Kidney capillary endothelial cell (primary cell): ENCODE data around the gene CLTB.

ENCODE experiments used
- DNase-seq: peaks from one replicate; pipeline ENCODE4 v3.0.0-alpha.2; 2018; ENCODE audit warnings: low spot score

CLTB gene

DNA sequence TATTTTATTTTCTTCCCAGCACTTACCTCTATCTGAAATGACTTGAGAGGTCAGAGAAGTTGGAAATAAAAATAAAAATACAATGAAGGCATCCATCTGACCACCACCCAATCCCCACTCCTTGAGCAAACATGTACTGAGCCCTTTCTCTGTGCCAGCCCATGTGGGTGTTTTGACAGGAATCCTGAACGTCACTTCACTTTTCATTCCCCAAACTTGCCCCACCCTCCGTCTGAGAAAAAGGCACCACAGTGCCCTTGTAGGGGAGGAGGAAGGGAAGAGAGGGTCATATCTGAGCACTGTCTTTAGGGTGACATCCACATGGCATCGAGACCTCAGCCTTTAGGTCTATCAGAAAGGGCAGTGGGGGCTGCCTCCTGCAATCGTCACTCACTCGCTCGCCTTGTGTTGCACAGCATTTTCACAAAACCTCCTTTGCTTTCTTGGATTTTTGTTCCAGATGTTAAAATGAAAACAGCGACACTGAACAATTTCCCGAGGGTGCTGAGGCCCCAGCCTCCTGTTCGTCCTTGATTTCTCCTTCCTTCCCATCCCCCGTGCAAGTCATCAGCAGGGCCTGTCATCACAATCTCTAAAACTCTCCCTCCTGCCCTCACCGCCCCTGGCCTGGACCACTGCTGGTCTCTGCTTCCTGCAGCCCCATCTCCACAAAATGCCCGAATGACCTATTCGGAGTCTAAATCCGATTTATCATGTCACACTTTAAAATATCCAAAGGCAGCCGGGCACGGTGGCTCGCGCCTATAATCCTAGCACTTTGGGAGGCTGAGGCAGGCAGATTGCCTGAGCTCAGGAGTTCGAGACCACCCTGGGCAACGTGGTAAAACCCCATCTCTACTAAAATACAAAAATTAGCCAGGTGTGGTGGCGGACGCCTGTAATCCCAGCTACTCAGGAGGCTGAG lies 14.8 kb downstream of the CLTB start:
- DNase-seq: no peak

DNA sequence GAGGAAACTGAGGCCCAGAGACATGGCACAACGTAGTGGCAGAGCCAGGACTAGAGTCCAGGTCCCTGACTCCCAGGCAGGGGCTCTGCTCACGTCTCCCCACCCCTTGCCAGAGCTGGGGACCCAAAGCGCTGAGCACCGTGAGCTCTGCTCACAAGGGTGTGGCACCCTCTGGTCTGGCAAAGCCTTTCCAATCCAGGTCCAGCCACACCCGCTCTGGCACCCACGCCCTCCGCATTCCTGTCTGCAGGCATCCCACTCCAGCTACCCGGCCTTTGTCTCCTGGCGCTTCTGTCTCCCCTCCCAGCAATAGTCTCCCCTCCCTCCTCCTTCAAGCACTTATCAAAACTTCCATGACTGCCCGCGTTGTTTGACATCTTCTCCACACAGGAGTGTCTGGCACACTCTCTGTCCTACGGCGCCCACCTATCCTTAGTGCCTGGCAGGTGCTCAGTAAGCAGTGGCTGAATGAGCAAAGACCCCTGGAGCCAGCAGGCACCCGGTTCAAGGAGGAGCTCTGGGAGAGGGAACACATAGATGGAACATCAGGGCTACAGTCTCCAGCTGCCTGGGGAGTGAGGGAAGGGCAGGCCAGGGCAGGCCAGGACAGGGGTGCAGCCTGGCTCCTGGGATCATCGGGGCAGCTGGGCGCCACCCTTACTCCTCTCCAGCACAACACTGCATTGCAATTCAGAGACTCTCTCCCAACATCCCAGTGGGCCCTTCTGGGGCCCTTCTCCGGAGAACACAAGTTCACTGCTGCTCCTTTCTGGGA lies 15.8 kb downstream of the CLTB start:
- DNase-seq: no peak

DNA sequence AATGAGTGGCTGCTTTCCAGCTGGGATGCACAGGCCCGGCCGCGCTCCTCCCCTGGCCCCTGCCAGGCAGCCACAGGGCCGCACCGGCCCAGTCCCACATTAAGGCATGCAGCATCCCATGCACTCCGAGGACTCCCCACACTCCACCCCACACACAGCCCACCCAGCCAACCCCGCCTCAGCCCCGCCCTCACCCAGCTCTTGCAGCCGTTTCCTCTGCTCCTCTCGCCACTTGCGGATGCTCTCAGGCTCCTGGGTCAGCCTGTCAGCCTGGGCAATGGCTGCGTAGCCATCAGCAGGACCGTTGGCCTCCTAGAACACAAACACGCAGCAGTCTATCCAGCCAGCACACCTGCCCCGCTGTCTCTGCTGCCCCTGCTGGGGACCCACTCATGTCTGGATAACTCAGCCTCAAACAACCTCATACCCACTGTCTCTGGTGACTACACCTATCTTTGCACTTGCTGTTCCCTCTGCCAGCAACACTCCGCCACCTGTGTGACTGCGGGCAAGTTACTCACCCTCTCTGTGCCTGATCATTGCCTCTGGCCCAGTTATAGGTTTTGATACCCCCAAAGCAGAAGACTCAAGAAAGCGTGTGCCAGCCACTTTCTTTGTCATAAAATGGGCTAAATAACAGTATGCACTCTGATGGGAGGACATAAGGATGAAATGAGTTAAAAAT lies 18.5 kb downstream of the CLTB start:
- DNase-seq: no peak

DNA sequence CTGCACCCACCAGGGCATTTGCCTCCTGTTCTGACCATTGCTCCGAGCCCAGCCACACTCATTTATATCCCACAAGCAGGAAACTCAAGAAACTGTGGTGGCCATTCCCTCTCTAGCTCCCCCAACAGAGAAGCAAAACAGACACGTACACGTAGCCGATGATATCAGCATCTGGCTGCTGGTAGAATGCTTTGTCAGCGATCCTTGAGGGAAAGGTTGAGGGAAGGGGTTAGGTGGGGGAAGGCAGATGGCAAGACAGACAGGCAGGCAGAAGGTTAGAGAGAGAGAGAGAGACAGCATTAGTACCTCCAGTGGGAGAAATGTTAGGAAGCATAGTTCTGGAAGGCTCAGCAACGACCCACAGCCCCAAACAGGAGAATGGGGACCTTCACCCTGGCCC lies 20.0 kb downstream of the CLTB start:
- no peak for DNase-seq

DNA sequence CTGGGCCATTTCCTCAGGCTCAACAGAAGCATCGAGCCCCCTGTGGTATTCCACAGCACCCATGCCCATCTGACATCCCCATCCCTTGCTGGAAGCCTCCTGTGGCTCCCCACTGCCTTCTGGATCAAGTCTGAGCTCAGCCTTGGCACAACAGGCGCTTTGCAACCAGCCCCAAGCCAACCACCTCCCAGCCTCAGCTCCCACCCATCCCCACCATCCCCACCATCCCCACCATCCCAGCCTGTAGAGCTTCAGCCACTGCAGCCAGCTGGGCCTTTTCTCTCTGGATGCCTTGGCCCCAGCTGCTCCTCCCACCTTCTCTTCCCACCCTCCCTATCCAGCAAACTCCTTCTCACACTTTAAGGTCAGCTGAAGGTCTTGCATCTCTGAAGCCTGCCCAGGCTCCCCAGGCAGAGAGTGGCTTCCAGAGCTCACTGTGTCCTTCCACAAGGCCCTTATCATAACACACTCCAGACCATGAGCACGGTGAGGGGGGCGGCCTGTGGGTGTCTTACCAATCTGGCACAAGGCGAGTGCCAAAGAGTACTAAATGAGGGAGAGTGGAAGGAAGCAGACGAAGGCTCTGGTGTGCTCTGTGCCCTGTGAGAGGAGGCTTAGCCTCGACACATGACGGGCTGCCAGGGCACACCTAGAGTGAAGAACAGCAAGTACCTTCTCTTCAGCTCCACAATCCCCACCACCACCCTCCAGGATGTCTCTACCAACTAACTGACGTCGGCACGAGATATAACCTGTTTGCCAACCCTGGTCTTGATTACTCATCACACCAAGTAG lies 21.3 kb downstream of the CLTB start:
- DNase-seq: no peak

DNA sequence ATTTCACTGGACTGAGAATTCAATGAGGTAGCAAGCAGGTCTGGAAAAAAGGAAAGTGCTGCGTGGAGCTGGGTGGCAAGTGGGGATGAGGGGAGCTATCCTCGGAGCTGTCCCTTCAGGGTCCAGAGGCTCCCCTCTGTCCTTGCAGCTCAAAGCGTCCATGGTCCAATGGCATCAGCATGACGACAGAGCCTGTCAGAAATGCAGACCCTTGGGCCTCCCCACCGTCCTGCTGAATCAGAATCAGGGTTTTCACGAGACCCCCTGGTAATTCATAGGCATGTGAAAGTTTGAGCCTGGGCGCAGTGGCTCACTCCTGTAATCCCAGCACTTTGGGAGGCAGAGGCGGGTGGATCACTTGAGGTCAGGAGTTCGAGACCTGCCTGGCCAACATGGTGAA lies 22.2 kb downstream of the CLTB start:
- DNase-seq: no peak

DNA sequence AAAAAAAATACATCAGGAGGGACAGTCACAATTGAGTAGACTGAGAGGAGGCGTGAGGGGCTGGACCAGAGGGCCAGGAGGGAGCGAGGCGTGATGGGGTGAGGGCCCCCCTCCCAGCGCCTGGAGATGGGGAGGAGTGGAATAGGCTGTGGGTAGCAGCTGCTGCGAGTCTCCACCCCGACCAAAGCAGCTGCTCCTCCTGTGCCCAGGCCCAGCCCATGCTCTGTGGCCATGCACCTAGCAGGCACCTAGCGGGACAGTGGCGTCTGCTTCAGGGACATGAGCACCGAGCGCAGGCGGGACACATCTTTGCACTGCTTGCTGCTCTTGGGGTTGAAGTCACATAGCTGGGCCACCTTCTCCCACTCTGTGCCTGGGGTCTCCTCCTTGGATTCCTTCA lies 23.8 kb downstream of the CLTB start:
- DNase-seq: no peak

DNA sequence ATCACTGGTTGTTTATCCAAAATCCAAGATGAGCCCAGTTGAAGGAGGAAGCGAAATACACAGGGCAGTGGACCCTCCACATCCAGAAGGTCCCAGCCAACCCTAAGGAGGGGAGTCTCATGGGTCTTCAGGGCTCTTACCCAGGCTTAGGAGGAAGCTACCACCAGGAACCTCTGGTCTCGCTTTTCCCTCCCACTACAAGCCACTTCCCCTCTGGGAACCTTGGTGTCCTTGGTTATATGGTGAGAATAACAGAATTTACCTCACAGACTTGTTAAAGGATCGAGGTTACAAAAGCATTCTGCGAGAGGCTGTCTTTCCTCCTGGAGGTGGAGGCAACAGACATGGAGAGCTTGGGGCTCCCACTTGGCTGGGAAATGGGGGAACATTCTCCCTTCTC lies 24.3 kb downstream of the CLTB start:
- DNase-seq: no peak

DNA sequence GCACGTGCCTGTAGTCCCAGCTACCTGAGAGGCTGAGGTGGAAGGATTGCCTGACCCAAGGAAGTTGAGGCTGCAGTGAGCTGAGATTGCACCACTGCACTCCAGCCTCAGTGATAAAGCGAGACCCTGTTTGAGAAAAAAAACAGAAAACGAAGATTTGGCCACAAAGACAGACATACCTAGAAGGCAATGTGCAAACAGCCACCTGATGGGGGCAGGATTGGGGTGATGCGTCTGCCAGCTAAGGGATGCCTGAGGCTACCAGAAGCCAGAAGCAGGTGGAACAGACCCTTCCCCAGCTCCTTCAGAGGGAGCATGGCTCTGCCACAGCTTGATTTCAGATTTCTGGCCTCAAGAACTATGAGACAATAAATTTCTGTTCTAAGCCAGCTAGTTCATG lies 24.9 kb downstream of the CLTB start:
- DNase-seq: no peak

DNA sequence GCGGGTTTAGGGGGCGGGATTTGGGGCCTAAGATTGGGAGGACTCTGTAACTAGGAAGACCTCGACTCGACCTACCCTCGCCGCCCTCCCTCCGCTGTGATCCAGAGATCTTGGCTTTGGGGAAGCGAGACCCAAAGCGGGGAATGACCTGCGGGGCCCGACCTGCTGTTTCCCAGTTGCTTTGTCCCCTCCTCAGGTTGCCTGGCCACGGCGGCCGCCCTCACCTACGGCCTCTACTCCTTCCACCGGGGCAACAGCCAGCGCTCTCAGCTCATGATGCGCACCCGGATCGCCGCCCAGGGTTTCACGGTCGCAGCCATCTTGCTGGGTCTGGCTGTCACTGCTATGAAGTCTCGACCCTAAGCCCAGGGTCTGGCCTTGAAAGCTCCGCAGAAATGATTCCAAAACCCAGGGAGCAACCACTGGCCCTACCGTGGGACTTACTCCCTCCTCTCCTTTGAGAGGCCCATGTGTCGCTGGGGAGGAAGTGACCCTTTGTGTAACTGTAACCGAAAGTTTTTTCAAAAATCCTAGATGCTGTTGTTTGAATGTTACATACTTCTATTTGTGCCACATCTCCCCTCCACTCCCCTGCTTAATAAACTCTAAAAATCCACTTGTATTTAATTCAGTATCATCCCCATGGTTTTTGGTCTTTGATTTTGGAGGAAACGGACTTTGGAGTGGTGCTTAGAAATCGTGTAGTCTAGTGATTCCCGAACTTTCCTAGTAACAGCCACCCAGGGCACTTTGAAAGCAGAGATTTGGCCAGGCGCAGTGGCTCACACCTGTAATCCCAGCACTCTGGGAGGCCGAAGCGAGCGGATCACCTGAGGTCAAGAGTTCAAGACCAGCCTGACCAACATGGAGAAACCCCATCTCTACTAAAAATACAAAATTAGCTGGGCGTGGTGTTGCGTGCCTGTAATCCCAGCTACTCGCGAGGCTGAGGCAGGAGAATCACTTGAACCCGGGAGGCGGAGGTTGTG lies 26.9 kb downstream of the CLTB start:
- DNase-seq: no peak

DNA sequence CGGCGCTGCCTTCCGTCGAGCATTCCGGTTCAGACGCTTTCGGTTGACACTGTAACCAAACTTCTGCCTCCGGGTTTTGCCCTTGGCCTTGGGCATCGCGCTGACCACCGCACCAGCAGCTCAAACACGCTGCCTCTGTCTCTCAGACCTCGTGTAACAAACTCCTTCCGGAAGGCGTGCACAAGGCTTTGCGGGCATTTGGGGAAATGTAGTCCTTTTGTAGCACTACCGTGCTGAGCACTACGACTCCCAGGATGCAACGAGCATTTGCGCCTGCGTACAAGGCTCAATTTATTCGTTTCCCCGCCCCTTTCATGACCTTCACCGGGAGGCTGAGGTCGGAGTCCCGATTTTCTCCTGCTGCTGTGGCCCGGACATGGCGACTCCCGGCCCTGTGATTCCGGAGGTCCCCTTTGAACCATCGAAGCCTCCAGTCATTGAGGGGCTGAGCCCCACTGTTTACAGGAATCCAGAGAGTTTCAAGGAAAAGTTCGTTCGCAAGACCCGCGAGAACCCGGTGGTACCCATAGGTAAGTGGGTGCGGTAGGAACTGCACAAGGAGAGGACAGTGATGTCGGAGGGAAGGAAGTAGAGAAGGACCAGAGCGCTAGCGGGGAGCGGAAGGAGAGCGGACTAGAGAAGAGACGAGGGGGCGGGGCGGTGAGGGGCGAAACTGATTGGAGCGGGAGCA lies 27.8 kb downstream of the CLTB start, which contains the start of the genes HIGD2A and NOP16:
TSS of gene HIGD2A (plus strand) at position 308 of the 691 bp plus-strand sequence. CDS start at position 377, 69 bp downstream.
TSS of gene NOP16 (minus strand) at position 155 of the 691 bp plus-strand sequence. CDS start at position 96, 59 bp downstream.
- DNase-seq: peak; percentile 99

DNA sequence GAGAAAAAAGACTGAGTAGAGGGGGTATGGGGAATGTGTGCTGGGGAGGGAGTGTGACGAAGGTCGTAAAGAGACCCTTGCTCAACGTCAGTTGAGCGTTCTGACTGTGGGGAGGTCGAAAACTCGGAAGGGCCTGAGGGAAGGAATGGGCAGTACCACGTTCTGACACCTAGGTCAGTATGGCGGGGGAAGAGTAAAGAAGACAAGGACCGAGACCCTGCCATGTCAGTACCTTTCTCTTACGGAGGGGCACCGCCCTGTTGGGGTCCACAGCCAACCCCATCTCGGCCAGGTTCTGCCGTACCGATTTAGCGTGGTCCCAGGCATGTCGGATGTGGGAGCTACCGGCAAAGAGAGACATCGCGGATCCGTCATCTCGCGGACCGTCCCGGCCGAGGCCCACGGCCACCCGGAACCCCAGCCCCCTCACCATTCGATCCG lies 28.3 kb downstream of the CLTB start:
- peak; percentile 25 for DNase-seq

DNA sequence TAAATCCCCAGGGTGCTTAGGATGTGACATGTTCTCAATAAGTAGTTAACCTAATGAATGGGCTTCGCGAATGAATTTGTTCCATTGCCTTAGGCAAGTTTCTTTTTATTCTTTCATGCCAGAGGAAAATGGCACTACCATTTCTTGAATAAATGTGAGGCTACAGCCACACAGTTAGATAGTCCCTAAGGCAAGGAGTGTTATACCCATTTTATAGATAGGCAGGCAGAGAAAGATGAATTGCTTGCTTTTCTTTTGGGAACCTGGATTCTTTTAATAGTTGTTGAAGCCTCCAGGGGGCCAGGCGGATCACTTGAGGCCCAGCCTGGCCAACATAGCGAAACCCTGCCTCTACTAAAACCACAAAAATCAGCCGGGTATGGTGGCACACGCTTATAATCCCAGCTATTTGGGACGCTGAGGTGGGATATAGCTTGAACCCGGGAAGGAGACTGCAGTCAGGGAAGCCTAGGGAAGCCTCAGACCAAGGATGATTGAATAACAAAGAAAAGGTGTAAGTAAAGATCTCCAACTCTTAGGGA lies 28.9 kb downstream of the CLTB start:
- DNase-seq: no peak

DNA sequence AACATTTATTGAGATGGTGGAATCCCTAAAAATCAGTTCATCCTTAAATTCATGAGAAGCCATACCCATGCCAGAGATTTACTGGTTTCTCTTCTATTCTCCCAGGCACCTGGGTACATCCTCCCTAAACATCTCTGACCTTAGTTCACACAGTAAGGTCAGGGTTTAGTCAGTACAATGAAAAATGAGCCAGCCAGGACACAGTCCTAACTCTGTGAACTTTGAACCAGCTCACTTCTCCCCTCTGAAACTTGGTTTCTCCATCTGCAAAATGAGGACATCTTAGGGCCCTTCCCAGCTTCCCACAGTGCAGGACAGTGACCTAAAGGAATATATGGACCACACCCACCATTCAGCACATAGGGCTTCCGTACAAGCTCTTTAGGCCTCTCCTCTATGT lies 29.8 kb downstream of the CLTB start:
- no peak for DNase-seq

DNA sequence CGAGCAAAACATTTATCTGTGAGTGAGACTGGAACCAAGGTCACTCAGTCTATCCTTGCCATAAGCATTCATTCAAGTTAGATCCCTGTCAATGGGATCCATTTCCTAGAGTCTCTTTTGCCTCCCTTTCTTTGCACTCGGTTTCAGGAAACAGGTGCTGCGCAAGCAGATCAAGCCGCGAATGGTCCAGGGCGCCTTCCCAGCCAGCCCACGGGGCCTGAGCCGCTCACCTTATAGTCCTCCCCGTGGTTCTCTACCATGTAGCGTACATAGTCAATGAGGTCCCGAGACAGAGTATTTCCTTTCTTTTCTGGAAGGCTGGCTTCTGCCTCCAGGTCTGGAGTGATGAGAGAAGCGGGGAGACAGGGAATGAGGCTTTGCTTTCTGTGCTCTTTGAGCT lies 31.3 kb downstream of the CLTB start:
- no peak for DNase-seq

DNA sequence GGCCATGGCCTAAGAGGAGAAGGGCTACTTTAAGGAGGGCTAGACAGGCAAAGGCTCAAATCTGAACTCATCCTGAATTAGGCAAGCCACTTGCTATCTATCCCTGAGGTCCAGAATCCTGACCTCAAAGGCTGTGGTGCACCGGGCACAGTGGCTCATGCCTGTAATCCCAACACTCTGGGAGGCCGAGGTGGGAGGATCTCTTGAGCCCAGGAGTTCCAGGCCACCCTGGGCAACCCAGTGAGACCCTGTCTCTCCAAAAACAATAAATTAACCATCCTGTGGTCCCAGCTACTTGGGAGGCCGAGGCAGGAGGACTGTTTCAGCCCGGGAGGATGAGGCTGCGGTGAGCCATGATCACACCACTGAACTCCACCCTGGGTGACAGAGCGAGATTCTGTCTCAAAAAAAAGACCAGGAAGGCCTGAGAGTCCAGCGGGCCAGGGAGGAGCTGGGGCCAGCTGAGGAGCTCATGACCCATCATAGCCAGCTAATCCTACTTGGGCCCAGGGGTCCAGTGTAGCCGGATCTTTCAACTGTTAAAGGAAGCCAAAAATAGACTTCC lies 31.9 kb downstream of the CLTB start:
- DNase-seq: no peak

DNA sequence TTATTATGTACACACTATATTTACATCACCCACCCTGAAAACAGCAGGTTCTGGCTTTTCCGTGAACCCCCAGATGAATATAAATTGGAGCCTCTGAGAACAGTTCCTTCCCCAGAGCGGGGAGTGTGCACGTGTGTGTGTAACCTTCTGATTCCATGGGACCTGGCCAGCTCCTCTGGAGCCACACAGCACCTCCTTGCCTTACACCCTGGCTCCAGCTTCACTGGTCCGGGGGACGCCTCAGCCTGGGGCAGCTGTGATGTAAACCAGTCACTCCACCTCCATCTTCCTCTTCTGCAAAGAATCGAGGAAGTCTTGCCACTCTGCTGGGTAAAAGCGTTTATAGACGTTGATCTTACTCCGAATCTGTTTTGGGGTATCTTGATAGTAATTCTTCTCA lies 32.4 kb downstream of the CLTB start:
- no peak for DNase-seq

DNA sequence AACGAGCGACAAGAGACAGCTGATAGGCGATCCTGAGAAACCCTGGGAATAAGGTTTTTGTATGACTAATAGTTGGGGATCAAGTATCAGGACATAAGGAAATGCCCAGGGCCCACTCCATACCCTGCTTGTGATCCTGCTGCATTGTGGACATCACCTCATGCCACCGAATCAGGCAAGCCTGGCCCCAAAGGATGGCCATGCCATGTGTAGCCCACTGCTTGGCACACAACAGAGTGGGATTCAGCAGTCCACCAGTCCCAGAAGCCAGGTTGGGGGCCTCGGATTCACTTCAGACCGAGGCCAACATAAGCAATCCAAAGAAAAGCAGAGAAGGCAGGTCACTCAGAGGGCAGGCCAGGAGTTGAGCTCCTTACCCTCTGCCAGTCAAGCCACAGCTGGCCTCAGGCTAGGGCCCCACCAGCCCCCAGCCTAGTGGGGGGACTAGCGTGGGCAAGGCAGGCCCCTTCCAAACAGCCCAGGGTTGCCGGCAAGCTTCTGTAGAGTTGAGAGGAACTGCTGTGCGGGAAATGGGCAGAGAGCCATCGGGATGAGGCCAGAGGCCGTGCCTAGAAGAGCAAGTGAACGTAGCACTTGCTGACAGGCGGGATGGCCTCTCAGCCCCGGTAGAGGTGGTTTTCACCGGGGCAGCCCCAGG lies 33.0 kb downstream of the CLTB start:
- DNase-seq: no peak

DNA sequence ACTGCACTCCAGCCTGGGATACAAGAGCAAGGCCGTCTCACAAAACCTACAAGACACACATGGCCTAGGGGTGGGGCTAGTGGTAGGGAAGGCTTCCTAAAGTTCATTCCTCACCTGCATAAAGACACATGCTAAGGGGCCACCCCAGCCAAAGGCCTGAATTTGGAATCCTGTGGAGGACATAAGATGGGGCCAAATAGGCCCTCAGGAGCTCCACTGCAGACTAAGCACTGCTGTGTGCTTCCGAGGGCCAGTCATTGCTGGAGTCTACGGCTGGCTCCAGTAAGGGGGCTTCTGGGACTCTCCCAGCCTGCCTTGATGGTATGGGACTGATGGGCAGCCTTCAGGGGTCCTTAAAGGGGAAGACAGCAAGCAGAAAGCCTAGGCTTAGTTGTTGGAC lies 33.6 kb downstream of the CLTB start:
- no peak for DNase-seq
